ENCODE data around the gene MORN5.

Gene MORN5

DNA sequence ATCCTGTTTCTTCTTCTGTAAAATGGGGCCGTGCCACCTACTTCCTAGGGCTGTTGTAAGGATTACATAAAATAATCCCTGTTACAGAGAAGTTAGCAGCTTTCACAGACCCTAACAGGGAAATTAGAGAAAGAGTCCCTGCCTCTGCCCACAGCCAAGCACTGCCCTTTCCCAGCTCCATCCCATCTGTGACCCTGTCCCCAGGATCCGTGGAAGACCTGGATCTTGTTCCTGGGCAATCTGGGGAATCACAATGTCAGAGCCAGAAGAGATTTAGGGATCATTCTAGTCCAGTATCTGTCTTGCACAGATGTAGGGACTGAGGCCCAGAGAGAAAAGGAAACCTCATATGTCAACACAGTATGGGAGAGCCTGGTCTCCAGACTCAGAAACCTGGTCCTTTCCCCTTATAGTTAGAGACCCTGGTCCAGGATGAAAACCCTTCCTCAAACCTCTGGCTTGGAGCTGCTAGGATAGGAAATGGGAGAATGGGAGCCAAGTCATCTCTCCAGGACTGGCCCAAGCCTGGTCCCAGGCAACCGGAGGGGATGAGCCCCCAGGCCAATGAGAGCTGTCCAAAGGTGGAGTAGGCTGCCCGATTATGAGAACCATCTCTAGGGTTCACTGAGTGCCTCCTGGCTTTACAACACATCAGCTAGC lies 56.6 kb downstream of the MORN5 start:
- no peak for TF ChIP-seq SPI1 (IDR thresholded peaks at IDR 0.05; ENCODE audit: low read depth, low read length)
- TF ChIP-seq POLR2A (IDR thresholded peaks at IDR 0.05; ENCODE audit: low read depth, low read length) = no peak
- TF ChIP-seq TAF1 (IDR thresholded peaks at IDR 0.05; ENCODE audit: low read depth, low read length) = no peak
- TF ChIP-seq PAX5 (IDR thresholded peaks at IDR 0.05; ENCODE audit: insufficient read depth, low read length, severe bottlenecking) = no peak
- no peak for TF ChIP-seq POLR2AphosphoS5 (IDR thresholded peaks at IDR 0.05; ENCODE audit: low read depth, low read length)
- no peak for TF ChIP-seq POU2F2 (IDR thresholded peaks at IDR 0.05; ENCODE audit: low read depth, low read length)
- DNase-seq (ENCODE audit: insufficient read length, low spot score) (no peak), FAIRE-seq (no peak)

DNA sequence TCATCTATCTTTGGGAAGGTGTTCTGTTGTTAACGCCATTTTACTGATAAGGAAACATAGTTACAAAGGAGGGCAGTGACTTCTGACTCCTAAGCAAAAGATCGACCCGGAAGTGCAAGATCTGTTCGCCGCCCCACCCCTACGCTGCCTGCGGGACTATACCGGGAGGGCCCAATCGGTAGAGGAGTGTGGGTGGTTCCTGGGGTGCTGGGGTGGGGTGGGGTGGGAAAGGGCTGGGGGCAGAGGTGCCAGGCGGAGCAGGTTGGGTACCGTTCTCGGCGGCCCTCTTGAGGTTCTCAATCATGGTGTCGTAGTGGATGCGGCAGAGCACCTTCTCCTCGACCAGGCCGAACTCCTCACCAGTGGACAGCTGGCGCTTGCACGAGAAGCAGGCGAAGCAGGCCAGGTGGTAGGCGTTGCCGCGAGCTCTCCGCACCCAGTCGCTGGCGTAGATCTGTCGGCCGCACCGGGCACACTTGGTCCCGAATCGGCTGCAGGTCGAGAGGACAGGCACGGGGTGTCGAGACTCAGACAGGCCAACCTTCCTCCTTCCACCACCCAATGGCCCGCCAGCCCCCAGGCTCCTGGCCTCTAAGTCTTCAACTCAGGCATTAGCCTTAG lies 57.2 kb downstream of the MORN5 start:
- FAIRE-seq (no peak), DNase-seq (ENCODE audit: insufficient read length, low spot score) (no peak)
- TF ChIP-seq SPI1 (IDR thresholded peaks at IDR 0.05; ENCODE audit: low read depth, low read length) = no peak
- no peak for TF ChIP-seq POLR2AphosphoS5 (IDR thresholded peaks at IDR 0.05; ENCODE audit: low read depth, low read length)
- TF ChIP-seq POU2F2 (IDR thresholded peaks at IDR 0.05; ENCODE audit: low read depth, low read length) = no peak
- TF ChIP-seq PAX5 (IDR thresholded peaks at IDR 0.05; ENCODE audit: insufficient read depth, low read length, severe bottlenecking) = no peak
- TF ChIP-seq POLR2A (IDR thresholded peaks at IDR 0.05; ENCODE audit: low read depth, low read length) = no peak
- TF ChIP-seq TAF1 (IDR thresholded peaks at IDR 0.05; ENCODE audit: low read depth, low read length) = no peak

DNA sequence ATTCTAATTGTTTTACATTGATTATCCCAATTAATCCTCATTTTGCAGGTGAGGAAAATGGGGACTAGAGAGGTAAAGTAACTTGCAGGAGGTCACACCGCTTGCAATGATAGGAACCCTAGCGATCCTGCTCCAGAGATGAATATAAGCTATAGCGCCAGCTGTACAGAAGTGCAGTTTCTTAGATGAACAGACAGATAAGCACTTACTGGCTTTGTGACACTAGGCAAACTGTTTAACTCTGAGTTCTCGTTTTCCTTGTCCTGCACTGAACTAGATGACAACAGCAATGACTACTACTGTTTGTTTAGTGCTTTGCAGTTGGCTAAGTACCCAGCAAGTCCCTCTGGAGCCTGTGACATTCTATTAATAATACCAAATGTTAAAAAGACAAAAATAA lies 57.9 kb downstream of the MORN5 start:
- no peak for TF ChIP-seq PAX5 (IDR thresholded peaks at IDR 0.05; ENCODE audit: insufficient read depth, low read length, severe bottlenecking)
- no peak for TF ChIP-seq POLR2A (IDR thresholded peaks at IDR 0.05; ENCODE audit: low read depth, low read length)
- TF ChIP-seq SPI1 (IDR thresholded peaks at IDR 0.05; ENCODE audit: low read depth, low read length) = no peak
- TF ChIP-seq POU2F2 (IDR thresholded peaks at IDR 0.05; ENCODE audit: low read depth, low read length) = no peak
- no peak for TF ChIP-seq POLR2AphosphoS5 (IDR thresholded peaks at IDR 0.05; ENCODE audit: low read depth, low read length)
- TF ChIP-seq TAF1 (IDR thresholded peaks at IDR 0.05; ENCODE audit: low read depth, low read length) = no peak
- DNase-seq (ENCODE audit: insufficient read length, low spot score) = no peak
- FAIRE-seq = no peak

DNA sequence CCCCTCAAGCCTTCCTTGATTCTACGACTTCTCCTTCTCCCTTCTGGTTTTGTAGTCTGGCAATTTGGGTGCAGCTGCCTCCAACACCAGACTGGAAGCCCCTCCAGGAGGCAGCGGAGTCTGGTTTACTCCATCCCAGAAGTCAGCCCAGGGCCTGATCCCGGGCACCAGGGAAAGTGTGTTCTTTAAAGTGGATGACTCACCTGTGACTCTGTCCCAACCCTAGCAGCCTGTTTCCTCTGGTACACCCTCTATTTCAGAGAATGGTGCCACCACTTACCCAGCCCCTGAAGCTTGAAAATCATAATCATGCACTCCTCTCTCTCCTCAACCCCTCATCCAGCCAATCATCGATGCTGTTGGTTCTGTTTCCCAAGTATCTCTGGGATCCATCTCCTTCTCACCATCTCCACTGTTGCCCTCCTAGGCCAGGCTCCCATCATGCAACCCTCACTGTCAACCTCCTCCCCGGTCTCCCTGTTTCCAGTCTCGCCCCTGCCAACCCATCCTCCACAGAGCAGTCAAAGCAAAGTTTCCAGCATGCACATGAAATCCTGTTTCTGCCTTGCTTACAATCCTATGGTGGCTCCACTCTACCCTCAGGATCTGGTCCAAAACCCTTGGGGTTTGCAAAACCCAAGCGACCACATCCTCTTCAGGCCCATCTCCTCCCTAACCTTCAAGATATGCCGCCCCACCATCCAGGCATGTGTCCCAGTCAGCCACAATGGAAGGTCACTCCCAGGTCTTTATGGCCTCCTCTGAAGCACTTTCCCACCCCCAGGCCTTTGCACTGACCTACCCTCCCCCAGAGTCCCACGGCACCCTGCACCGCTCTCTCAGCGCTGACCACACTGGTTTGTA lies 58.6 kb downstream of the MORN5 start:
- FAIRE-seq = no peak
- TF ChIP-seq POU2F2 (IDR thresholded peaks at IDR 0.05; ENCODE audit: low read depth, low read length) (no peak), POLR2A (IDR thresholded peaks at IDR 0.05; ENCODE audit: low read depth, low read length) (no peak), POLR2AphosphoS5 (IDR thresholded peaks at IDR 0.05; ENCODE audit: low read depth, low read length) (no peak), TAF1 (IDR thresholded peaks at IDR 0.05; ENCODE audit: low read depth, low read length) (no peak), SPI1 (IDR thresholded peaks at IDR 0.05; ENCODE audit: low read depth, low read length) (no peak), PAX5 (IDR thresholded peaks at IDR 0.05; ENCODE audit: insufficient read depth, low read length, severe bottlenecking) (no peak)
- no peak for DNase-seq (ENCODE audit: insufficient read length, low spot score)

DNA sequence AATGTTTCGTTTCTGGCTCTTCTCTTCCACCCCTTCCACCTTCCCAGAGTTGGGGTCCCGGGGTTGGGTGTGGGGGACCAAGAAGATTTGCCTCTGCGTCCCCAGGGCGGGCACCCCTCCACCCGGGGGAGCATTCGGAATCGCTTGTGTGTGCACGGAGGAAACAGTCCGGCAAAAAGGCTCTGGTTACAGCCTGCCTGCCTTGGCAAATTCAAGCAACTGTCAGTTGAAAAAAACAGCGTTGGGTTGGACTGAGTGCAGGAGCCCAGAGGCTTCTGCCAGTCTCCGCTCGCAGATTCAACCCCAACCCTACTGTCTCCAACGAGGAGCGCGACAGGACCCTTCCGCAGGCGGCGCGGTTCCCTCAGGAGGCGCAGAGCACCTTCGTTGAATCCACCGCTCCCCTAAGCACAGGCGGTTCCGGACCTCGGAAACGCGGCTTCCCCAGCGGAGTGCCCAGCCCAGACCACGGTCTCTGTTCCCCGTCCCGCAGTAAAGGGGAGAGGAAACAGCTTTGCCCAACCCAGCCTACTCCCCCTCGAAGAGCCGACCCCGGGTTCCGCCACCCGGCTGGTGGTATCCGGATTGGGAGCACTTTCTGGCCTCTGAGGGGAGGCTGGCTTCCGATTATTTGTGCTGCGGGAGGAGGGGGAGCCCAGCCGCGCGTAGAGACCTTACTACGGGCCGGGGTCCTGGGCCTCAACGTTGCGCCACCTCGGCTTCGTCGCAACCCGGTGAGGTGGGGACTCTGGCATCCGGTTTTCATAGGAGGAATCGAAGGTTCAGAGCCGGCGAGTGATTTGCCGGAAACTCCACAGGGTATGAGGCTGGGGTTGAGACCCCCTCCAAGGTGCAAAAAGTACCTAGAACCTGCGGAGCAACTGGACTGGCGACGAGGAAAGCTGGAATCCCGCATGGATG lies 59.5 kb downstream of the MORN5 start:
- DNase-seq (ENCODE audit: insufficient read length, low spot score) (no peak), FAIRE-seq (no peak)
- TF ChIP-seq POU2F2 (IDR thresholded peaks at IDR 0.05; ENCODE audit: low read depth, low read length) = no peak
- no peak for TF ChIP-seq POLR2A (IDR thresholded peaks at IDR 0.05; ENCODE audit: low read depth, low read length)
- no peak for TF ChIP-seq POLR2AphosphoS5 (IDR thresholded peaks at IDR 0.05; ENCODE audit: low read depth, low read length)
- no peak for TF ChIP-seq PAX5 (IDR thresholded peaks at IDR 0.05; ENCODE audit: insufficient read depth, low read length, severe bottlenecking)
- TF ChIP-seq SPI1 (IDR thresholded peaks at IDR 0.05; ENCODE audit: low read depth, low read length) = no peak
- no peak for TF ChIP-seq TAF1 (IDR thresholded peaks at IDR 0.05; ENCODE audit: low read depth, low read length)

DNA sequence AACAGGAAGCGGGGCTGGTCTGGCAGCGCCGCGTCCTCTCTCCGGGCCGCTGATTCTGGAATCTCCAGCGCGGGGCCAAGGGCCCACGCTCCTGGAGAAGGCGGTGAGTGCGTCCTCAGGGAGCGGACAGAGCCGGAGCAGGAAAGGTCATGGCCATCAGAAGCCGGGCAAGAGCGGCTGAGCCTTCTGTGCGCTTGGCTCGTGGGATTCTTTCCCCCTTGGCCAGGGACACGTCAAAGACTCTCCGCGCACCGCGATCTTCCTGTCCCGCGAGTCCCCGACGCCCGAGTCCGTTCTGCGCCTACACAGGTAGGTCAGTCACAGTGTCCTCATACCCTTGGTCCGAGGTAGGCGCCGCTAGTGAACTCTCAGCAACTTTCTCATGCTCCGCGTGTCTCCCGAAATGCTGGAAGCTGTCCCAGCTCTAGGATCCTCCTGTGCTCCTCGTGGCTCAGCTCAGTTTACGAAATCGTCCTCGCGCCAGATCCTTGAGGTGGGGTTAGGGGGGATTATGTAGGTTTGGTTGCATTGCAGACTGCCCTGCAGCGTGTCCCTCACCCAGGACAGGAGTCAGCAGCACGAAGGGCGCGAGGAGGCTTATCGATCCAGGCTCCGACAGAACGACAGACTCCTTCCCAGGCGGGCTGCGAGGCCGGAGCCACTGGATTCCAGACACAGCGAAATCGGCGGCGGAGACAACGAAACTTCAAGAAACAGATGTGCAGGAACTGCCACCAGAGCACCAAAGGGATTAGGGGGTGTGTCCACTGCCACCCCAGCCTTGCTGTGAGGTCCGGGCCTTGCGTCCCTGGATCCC lies 60.4 kb downstream of the MORN5 start:
- no peak for FAIRE-seq
- DNase-seq (ENCODE audit: insufficient read length, low spot score) = no peak
- TF ChIP-seq TAF1 (IDR thresholded peaks at IDR 0.05; ENCODE audit: low read depth, low read length) = no peak
- no peak for TF ChIP-seq PAX5 (IDR thresholded peaks at IDR 0.05; ENCODE audit: insufficient read depth, low read length, severe bottlenecking)
- TF ChIP-seq POLR2A (IDR thresholded peaks at IDR 0.05; ENCODE audit: low read depth, low read length) = no peak
- TF ChIP-seq SPI1 (IDR thresholded peaks at IDR 0.05; ENCODE audit: low read depth, low read length) = no peak
- no peak for TF ChIP-seq POU2F2 (IDR thresholded peaks at IDR 0.05; ENCODE audit: low read depth, low read length)
- no peak for TF ChIP-seq POLR2AphosphoS5 (IDR thresholded peaks at IDR 0.05; ENCODE audit: low read depth, low read length)

DNA sequence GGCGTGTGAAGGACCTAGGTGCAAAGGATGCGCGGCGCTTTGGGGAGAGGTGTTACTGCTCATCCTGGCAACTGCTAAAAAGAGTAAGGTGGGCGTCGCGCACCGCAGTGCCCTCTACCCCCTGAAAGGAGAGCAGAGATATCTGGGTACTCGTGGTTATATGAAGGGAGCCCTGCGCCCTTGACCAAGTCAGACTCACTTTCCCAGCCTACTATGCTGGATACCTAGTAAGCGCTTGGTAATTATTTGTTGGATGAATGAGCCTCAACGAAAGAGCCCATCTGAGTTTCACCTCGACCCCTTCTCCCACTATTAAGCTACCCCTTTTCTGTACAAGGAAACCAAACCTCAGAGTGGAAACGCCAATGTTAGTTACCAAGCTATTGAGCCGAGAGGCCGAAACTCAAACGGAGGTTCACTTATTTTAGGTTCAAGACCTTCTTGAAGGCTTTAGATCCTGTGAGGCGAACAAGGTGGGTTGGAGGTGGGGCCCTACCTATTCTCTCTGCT lies 61.0 kb downstream of the MORN5 start:
- DNase-seq (ENCODE audit: insufficient read length, low spot score) (no peak), FAIRE-seq (no peak)
- TF ChIP-seq POLR2AphosphoS5 (IDR thresholded peaks at IDR 0.05; ENCODE audit: low read depth, low read length) = no peak
- no peak for TF ChIP-seq POU2F2 (IDR thresholded peaks at IDR 0.05; ENCODE audit: low read depth, low read length)
- no peak for TF ChIP-seq POLR2A (IDR thresholded peaks at IDR 0.05; ENCODE audit: low read depth, low read length)
- TF ChIP-seq SPI1 (IDR thresholded peaks at IDR 0.05; ENCODE audit: low read depth, low read length) = no peak
- TF ChIP-seq PAX5 (IDR thresholded peaks at IDR 0.05; ENCODE audit: insufficient read depth, low read length, severe bottlenecking) = no peak
- TF ChIP-seq TAF1 (IDR thresholded peaks at IDR 0.05; ENCODE audit: low read depth, low read length) = no peak

All from GM12891 (cell line).